Breast epithelium (tissue), 4 donors: ENCODE data around the gene CIAO2B. TPM values are rescaled to one million over a fixed set of nuclear protein-coding genes. Genes with fewer than 3 reads are reported as not detected.

Source experiments
- DNase-seq, 2 donors: peaks; one replicate each; pipeline ENCODE4 v3.0.0-alpha.2; 2019; ENCODE audit warnings: low spot score in 2 of 2
- H3K27ac ChIP-seq, 2 donors: fragments of 200-600 bp; sonication (generic) in 1 of 2; one replicate each; pipeline ENCODE4 v1.5.1; 2016 to 2019; ENCODE audit warnings: mild to moderate bottlenecking in 1 of 2
- H3K27me3 ChIP-seq, 2 donors: fragments of 200-600 bp; sonication (generic) in 1 of 2; one replicate each; pipeline versions ENCODE4 v1.5.1 to v1.6.0; 2017 to 2019; ENCODE audit warnings: control low read depth in 1 of 2, mild to moderate bottlenecking in 1 of 2
- H3K36me3 ChIP-seq: fragments of 200-600 bp; one replicate; pipeline ENCODE4 v1.5.1; 2019
- H3K4me1 ChIP-seq, 2 donors: fragments of 200-600 bp; sonication (generic); one replicate each; pipeline ENCODE4 v1.5.1; 2016 to 2019; ENCODE audit warnings: control low read depth in 1 of 2
- H3K4me3 ChIP-seq, 3 donors: fragments of 200-600 bp; sonication (generic); 1 replicate in 2 of 3; 2 replicates in 1 of 3; pipeline ENCODE4 v1.5.1; 2016 to 2019; ENCODE audit warnings: mild to moderate bottlenecking in 3 of 3, moderate library complexity in 2 of 3
- H3K9me3 ChIP-seq, 2 donors: fragments of 200-600 bp; sonication (generic) in 1 of 2; one replicate each; pipeline ENCODE4 v1.5.1; 2016 to 2019; ENCODE audit warnings: control low read depth in 1 of 2
- CTCF ChIP-seq, 3 donors: fragments of 450-650 bp; IDR thresholded peaks; one replicate each; pipeline ENCODE4 v1.5.1; 2016 to 2017; ENCODE audit warnings: antibody characterized with exemption in 3 of 3, mild to moderate bottlenecking in 3 of 3, moderate library complexity in 3 of 3
- POLR2A ChIP-seq: fragments of 450-650 bp; IDR thresholded peaks from one replicate; pipeline ENCODE4 v1.6.1; 2016; ENCODE audit warnings: antibody characterized with exemption, mild to moderate bottlenecking, moderate library complexity
- POLR2AphosphoS5 ChIP-seq, 3 donors: sonication (generic); formaldehyde crosslinking; IDR thresholded peaks; one replicate each; pipeline ENCODE4 v1.6.1; 2017; ENCODE audit warnings: antibody characterized with exemption in 3 of 3
- intact Hi-C: fragments of 100-400 bp; cut with DNase I; formaldehyde crosslinking; loops from one replicate; pipeline ENCODE4 v1.15.1; 2023; ENCODE audit warnings: low total_unique reads
- total RNA-seq, 3 donors: library from RNA; depleted of rRNA; stranded (reverse); fragments of >200 nt; gene quantifications; one replicate each; pipeline ENCODE4 v1.1.0, GENCODE V29; 2016

The CIAO2B gene
- total RNA-seq, 3 donors from 2014 or later, result 45.7 to 77.3 (median 65.4) TPM

- TF ChIP-seq CTCF (IDR thresholded peaks at IDR 0.05) (no peak), POLR2A (no peak), POLR2AphosphoS5 (IDR thresholded peaks at IDR 0.05) (no peak)
- H3K4me3 ChIP-seq, result no peak overlapping the region
- no peaks in the 10 kb centered on the region for H3K36me3 ChIP-seq
- no peak for DNase-seq
- no peaks in the 10 kb centered on the region for H3K27me3 ChIP-seq
- H3K4me1 ChIP-seq, result no peaks in the 10 kb centered on the region
- no peak overlapping the region for H3K27ac ChIP-seq
- H3K9me3 ChIP-seq, result no peaks in the 10 kb centered on the region
- intact Hi-C loops, result no loop called here
Measured at GRCh38 chr16:66970775-66971720, 36.8 kb upstream of the CIAO2B start.

GRCh38 chr16:66968847-66969246 lies 34.6 kb upstream of the CIAO2B start:
- no peak for DNase-seq
- TF ChIP-seq CTCF (IDR thresholded peaks at IDR 0.05), result no peak
- no peak for TF ChIP-seq POLR2A
- no peak for TF ChIP-seq POLR2AphosphoS5 (IDR thresholded peaks at IDR 0.05)

GRCh38 chr16:66964049-66964448 lies 29.8 kb upstream of the CIAO2B start:
- H3K27me3 ChIP-seq, result no peaks in the 10 kb centered on the region
- no peaks in the 10 kb centered on the region for H3K4me1 ChIP-seq
- H3K9me3 ChIP-seq, result no peaks in the 10 kb centered on the region
- H3K27ac ChIP-seq, result no peak overlapping the region
- DNase-seq, result no peak
- no peak overlapping the region for H3K4me3 ChIP-seq
- intact Hi-C loops, result loop anchor here (10.0 kb wide), 1 partner anchor 181 kb away; no protein-coding TSS in a partner anchor
- no peaks in the 10 kb centered on the region for H3K36me3 ChIP-seq
- no peak for TF ChIP-seq CTCF (IDR thresholded peaks at IDR 0.05)
- no peak for TF ChIP-seq POLR2A
- TF ChIP-seq POLR2AphosphoS5 (IDR thresholded peaks at IDR 0.05), result no peak

More at GRCh38 chr16:66968847-66969246, 34.6 kb upstream of the CIAO2B start:
- no peak overlapping the region for H3K4me3 ChIP-seq
- no peaks in the 10 kb centered on the region for H3K36me3 ChIP-seq
- H3K27me3 ChIP-seq, result no peaks in the 10 kb centered on the region
- H3K27ac ChIP-seq, result no peak overlapping the region
- H3K9me3 ChIP-seq, result no peaks in the 10 kb centered on the region
- no peaks in the 10 kb centered on the region for H3K4me1 ChIP-seq
- intact Hi-C loops, result loop anchor here (10.0 kb wide), 1 partner anchor 176 kb away; no protein-coding TSS in a partner anchor

- Histone ChIP-seq H3K27ac (peak overlapping the region; percentile 8 to 43), H3K9me3 (no peaks in the 10 kb centered on the region), H3K4me1 (no peaks in the 10 kb centered on the region), H3K4me3 (no peak overlapping the region), H3K36me3 (no peaks in the 10 kb centered on the region), H3K27me3 (no peaks in the 10 kb centered on the region)
- TF ChIP-seq POLR2AphosphoS5 (IDR thresholded peaks at IDR 0.05), result no peak
- no peak for TF ChIP-seq POLR2A
- no peak for TF ChIP-seq CTCF (IDR thresholded peaks at IDR 0.05)
- intact Hi-C loops, result loop anchor here (10.0 kb wide), 1 partner anchor 183 kb away; no protein-coding TSS in a partner anchor
- DNase-seq, result peak in 1 of 2 donors; percentile 66
Measured at GRCh38 chr16:66961914-66962313, 27.7 kb upstream of the CIAO2B start.
